Hepatocyte (in vitro differentiated cells): ENCODE data around the gene NFRKB. TPM values are rescaled to one million over a fixed set of nuclear protein-coding genes. Genes with fewer than 3 reads are reported as not detected.

ENCODE experiments used
- DNase-seq: peaks from one replicate; pipeline ENCODE4 v3.0.0-alpha.2; 2016; ENCODE audit warnings: low spot score
- H2AFZ ChIP-seq: fragments of 200-600 bp; sonication (generic); 2 replicates; pipeline ENCODE4 v1.6.0; 2016; ENCODE audit warnings: antibody characterized with exemption, mild to moderate bottlenecking
- H3K27ac ChIP-seq: fragments of 200-600 bp; sonication (generic); 2 replicates; pipeline ENCODE4 v1.5.1; 2016; ENCODE audit warnings: mild to moderate bottlenecking
- H3K27me3 ChIP-seq: fragments of 200-600 bp; sonication (generic); 2 replicates; pipeline ENCODE4 v1.6.1; 2016
- H3K36me3 ChIP-seq: fragments of 200-600 bp; sonication (generic); replicated peaks from 2 replicates; pipeline ENCODE4 v1.5.1; 2016; ENCODE audit warnings: low read depth; ENCODE audit not compliant: insufficient read depth
- H3K4me1 ChIP-seq: fragments of 200-600 bp; sonication (generic); 2 replicates; pipeline ENCODE4 v1.5.1; 2016; ENCODE audit warnings: mild to moderate bottlenecking, moderate library complexity; ENCODE audit not compliant: insufficient read depth
- H3K4me2 ChIP-seq: fragments of 200-600 bp; sonication (generic); 2 replicates; pipeline ENCODE4 v1.6.0; 2016
- H3K4me3 ChIP-seq: fragments of 200-600 bp; sonication (generic); 2 replicates; pipeline ENCODE4 v1.5.1; 2016; ENCODE audit warnings: mild to moderate bottlenecking
- H3K79me2 ChIP-seq: fragments of 200-600 bp; sonication (generic); 2 replicates; pipeline ENCODE4 v1.6.0; 2017; ENCODE audit warnings: mild to moderate bottlenecking
- H3K9me2 ChIP-seq: fragments of 200-600 bp; sonication (generic); replicated peaks from 2 replicates; pipeline ENCODE4 v1.6.0; 2017; ENCODE audit warnings: mild to moderate bottlenecking; ENCODE audit not compliant: insufficient read depth
- H3K9me3 ChIP-seq: fragments of 200-600 bp; sonication (generic); 2 replicates; pipeline ENCODE4 v1.5.1; 2016; ENCODE audit warnings: low read depth, mild to moderate bottlenecking
- H4K20me1 ChIP-seq: fragments of 200-600 bp; sonication (generic); 2 replicates; pipeline ENCODE4 v1.6.0; 2016; ENCODE audit warnings: mild to moderate bottlenecking; ENCODE audit not compliant: insufficient read depth, poor library complexity, severe bottlenecking
- CTCF ChIP-seq: fragments of 200-600 bp; sonication (generic); IDR thresholded peaks from 2 replicates; pipeline ENCODE4 v1.5.1; 2016; ENCODE audit warnings: antibody characterized with exemption, mild to moderate bottlenecking; ENCODE audit not compliant: poor library complexity
- EZH2 ChIP-seq: fragments of 200-600 bp; sonication (generic); IDR thresholded peaks from 2 replicates; pipeline ENCODE4 v1.6.1; 2016; ENCODE audit warnings: antibody characterized with exemption, mild to moderate bottlenecking, borderline replicate concordance
- EZH2phosphoT487 ChIP-seq: fragments of 200-600 bp; sonication (generic); IDR thresholded peaks from one replicate; pipeline ENCODE4 v1.6.1; 2018; ENCODE audit warnings: antibody characterized with exemption, mild to moderate bottlenecking, low read depth, moderate library complexity; ENCODE audit not compliant: unreplicated experiment, severe bottlenecking
- WGBS: methylation state at CpG from one replicate; pipeline ENCODE4 v1.1.6; 2016; ENCODE audit warnings: low lambda C conversion rate; ENCODE audit errors: missing lambda C conversion rate; 5-methylcytosine and 5-hydroxymethylcytosine counted together
- polyA plus RNA-seq: library from polyadenylated mRNA; unstranded; fragments of >200 nt; fragmentation: Nextera tagmentation; extraction: Ambion mirVana; gene quantifications from 2 replicates; pipeline ENCODE4 v1.2.1, GENCODE V29; 2016
- total RNA-seq: library from RNA; depleted of rRNA; stranded (reverse); fragments of >200 nt; gene quantifications from 2 replicates; pipeline ENCODE4 v1.2.3, GENCODE V29; 2014

Gene NFRKB
- total and polyA plus RNA-seq, 2 experiments from 2014 or later = 12.8 to 27.3 TPM

DNA sequence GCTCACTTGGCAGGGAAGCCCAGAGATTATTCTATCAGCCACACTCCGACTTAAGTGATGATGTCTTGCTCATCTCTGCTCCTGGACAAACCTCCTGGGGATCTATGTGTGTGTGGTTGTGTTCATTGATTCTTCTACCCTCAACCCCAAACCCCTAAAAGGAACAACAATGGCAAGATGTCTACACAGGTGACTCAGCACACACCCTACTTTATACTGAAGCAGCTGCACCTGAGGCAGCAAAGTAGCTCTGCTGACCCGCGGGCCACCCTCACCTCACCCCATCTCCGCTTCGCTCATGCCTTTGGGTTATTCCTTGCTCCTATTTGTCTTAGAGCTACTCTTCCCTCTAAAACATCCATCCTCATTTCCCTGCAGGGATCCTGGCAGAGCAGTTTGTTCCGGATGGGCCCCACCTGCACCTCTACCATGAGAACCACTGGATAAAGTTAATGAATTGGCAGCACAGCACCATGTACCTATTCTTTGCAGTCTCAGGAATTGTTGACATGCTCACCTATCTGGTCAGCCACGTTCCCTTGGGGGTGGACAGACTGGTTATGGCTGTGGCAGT, 41.1 kb downstream of the NFRKB start:
- 88% methylated on average over 7 of the region's 7 CpGs for WGBS
- Histone ChIP-seq H3K27ac (peak overlapping the region; percentile 81), H3K79me2 (no peaks in the 10 kb centered on the region), H4K20me1 (no peaks in the 10 kb centered on the region), H3K9me3 (no peaks in the 10 kb centered on the region), H3K4me3 (no peak overlapping the region), H3K9me2 (no peaks in the 10 kb centered on the region), H3K36me3 (no peaks in the 10 kb centered on the region), H3K4me2 (peak overlapping the region; percentile 41), H2AFZ (no peak overlapping the region), H3K27me3 (no peaks in the 10 kb centered on the region), H3K4me1 (peaks cover 12% of the 10 kb centered on the region)
- no peak for DNase-seq
- no peak for TF ChIP-seq EZH2phosphoT487
- no peak for TF ChIP-seq CTCF
- no peak for TF ChIP-seq EZH2

GRCh38 chr11:129853518-129854231, 41.7 kb downstream of the NFRKB start:
- peak; percentile 89 for DNase-seq
- Histone ChIP-seq H3K4me1 (peaks cover 12% of the 10 kb centered on the region), H2AFZ (no peak overlapping the region), H3K9me2 (no peaks in the 10 kb centered on the region), H3K4me3 (no peak overlapping the region), H3K27me3 (no peaks in the 10 kb centered on the region), H3K27ac (peak overlapping the region; percentile 88), H3K36me3 (no peaks in the 10 kb centered on the region), H3K79me2 (no peaks in the 10 kb centered on the region), H3K9me3 (no peaks in the 10 kb centered on the region), H4K20me1 (no peaks in the 10 kb centered on the region), H3K4me2 (peak overlapping the region; percentile 41)
- 23% methylated on average over 10 of the region's 10 CpGs for WGBS
- TF ChIP-seq EZH2 = no peak
- no peak for TF ChIP-seq CTCF
- TF ChIP-seq EZH2phosphoT487 = no peak

- H3K4me3 ChIP-seq = no peak overlapping the region
- no peak overlapping the region for H3K27ac ChIP-seq
- no peak overlapping the region for H3K4me2 ChIP-seq
- H3K9me3 ChIP-seq = no peaks in the 10 kb centered on the region
- no peaks in the 10 kb centered on the region for H3K79me2 ChIP-seq
- WGBS = 85% methylated on average over 15 of the region's 15 CpGs
- H4K20me1 ChIP-seq = no peaks in the 10 kb centered on the region
- H3K9me2 ChIP-seq = no peaks in the 10 kb centered on the region
- no peak overlapping the region for H2AFZ ChIP-seq
- no peaks in the 10 kb centered on the region for H3K27me3 ChIP-seq
- TF ChIP-seq CTCF (no peak), EZH2 (no peak), EZH2phosphoT487 (no peak)
- no peaks in the 10 kb centered on the region for H3K36me3 ChIP-seq
- peaks cover 12% of the 10 kb centered on the region for H3K4me1 ChIP-seq
- DNase-seq = no peak
These were observed 43.1 kb downstream of the NFRKB start for GRCh38 chr11:129852125-129852740.
